ENCODE data around the gene MBOAT7. TPM values are rescaled to one million over a fixed set of nuclear protein-coding genes. Genes with fewer than 3 reads are reported as not detected.

The MBOAT7 gene
- total and polyA plus RNA-seq, 2 of the 4 experiments (the other 2 are of a cell fraction), result 11.3 to 121 TPM

GRCh38 chr19:54207983-54208783 lies 18.8 kb upstream of the MBOAT7 start:
- Histone ChIP-seq H2BK120ac (ENCODE audit: low read depth, low read length) (no peak overlapping the region), H3K27me3 (ENCODE audit: control insufficient read depth, insufficient read depth, low read length) (no peaks in the 10 kb centered on the region), H3K9ac (ENCODE audit: low read depth, low read length) (no peak overlapping the region), H2AFZ (replicated peaks; ENCODE audit: low read length, poor library complexity) (no peak overlapping the region), H2AK9ac (replicated peaks; ENCODE audit: low read depth, low read length, poor library complexity) (no peak overlapping the region), H2AK5ac (ENCODE audit: low read depth, low read length) (no peak overlapping the region), H3K4me2 (ENCODE audit: low read depth, low read length) (no peak overlapping the region; the same call in 1 of the 2 replicates), H2BK15ac (ENCODE audit: low read depth, low read length) (no peak overlapping the region), H3K4ac (ENCODE audit: low read depth, low read length) (no peak overlapping the region), H2BK5ac (ENCODE audit: low read depth, low read length, poor library complexity, severe bottlenecking) (peak overlapping the region; percentile 12), H4K20me1 (ENCODE audit: insufficient read depth, low read length) (peaks cover 81% of the 10 kb centered on the region), H3K9me1 (ENCODE audit: insufficient read depth, low read length) (peaks cover 27% of the 10 kb centered on the region), H4K8ac (ENCODE audit: low read depth in 2 of 2, low read length in 2 of 2) (no peak overlapping the region), H3K9me3 (ENCODE audit: control insufficient read depth, insufficient read depth, low read length) (no peaks in the 10 kb centered on the region), H3K4me1 (ENCODE audit: control insufficient read depth, insufficient read depth, low read length) (peaks cover 31% of the 10 kb centered on the region), H3K23ac (ENCODE audit: low read depth, low read length) (peak overlapping the region; percentile 51; the same call in 1 of the 2 replicates), H4K91ac (ENCODE audit: insufficient read depth, low read depth, low read length) (no peak overlapping the region), H3K36me3 (ENCODE audit: control insufficient read depth, insufficient read depth, low read length) (peaks cover 44% of the 10 kb centered on the region), H4K5ac (ENCODE audit: low read depth, low read length) (no peak overlapping the region), H2BK20ac (ENCODE audit: low read depth, low read length) (no peak overlapping the region), H3K4me3 (ENCODE audit: insufficient read depth, low read depth, low read length) (no peak overlapping the region), H3K14ac (replicated peaks; ENCODE audit: low read depth, low read length) (no peak overlapping the region), H3K18ac (ENCODE audit: low read depth, low read length) (no peak overlapping the region; the same call in 1 of the 2 replicates), H3K79me1 (ENCODE audit: low read depth in 1 of 2, low read length in 2 of 2) (peaks cover 6 to 70% of the 10 kb centered on the region in 2 experiments), H3K56ac (ENCODE audit: extremely low read depth, insufficient read depth, low read length) (no peak overlapping the region), H3K27ac (ENCODE audit: insufficient read depth, low read length) (peak overlapping the region; percentile 48; the same call in 1 of the 2 replicates)
- CTCF ChIA-PET, result no interaction called here
- DNase-seq (peak; percentile 78), ATAC-seq (ENCODE audit: low read depth) (peak; percentile 1; the same call in 1 of the 2 replicates)
- POLR2A ChIA-PET (ENCODE audit: unreplicated experiment), result interaction anchor here (1.5 kb wide), 1 partner anchor 18 kb away, joined by 6 read pairs; the partner anchor contains the start of gene MBOAT7
- WGBS, 2 experiments (ENCODE audit: extremely low coverage in 2 of 2, insufficient read length in 1 of 2), result 72% methylated on average over 8 of the region's 18 CpGs; no CpG with 5 or more reads in 1 of the 2 experiments
- TF ChIP-seq CTCF (conservative IDR thresholded peaks at IDR 0.05; ENCODE audit: low read depth, low read length), result no peak
- TF ChIP-seq RCOR1 (IDR thresholded peaks at IDR 0.05; ENCODE audit: insufficient replicate concordance, low read length), result no peak
- TF ChIP-seq MXI1 (IDR thresholded peaks at IDR 0.05; ENCODE audit: borderline replicate concordance, low read depth, low read length), result 0 out of 2 replicates have a peak, but pooled peaks have one; percentile 21
- no peak for TF ChIP-seq RAD21 (IDR thresholded peaks at IDR 0.05; ENCODE audit: low read length)
- no peak for TF ChIP-seq RFX5 (IDR thresholded peaks at IDR 0.05; ENCODE audit: low read depth, low read length)
- TF ChIP-seq CHD1 (IDR thresholded peaks at IDR 0.05; ENCODE audit: low read depth, low read length), result no peak
- no peak for TF ChIP-seq FOS (IDR thresholded peaks at IDR 0.05; ENCODE audit: low read depth, low read length)
- TF ChIP-seq POLR2A (IDR thresholded peaks at IDR 0.05; ENCODE audit: low read depth, low read length), result peak; percentile 17; the same call in 1 of the 2 replicates
- 0 out of 2 replicates have a peak, but pooled peaks have one; percentile 9 for TF ChIP-seq USF2 (IDR thresholded peaks at IDR 0.05; ENCODE audit: low read depth, low read length)
- peak; percentile 88 for TF ChIP-seq CEBPB (IDR thresholded peaks at IDR 0.05; ENCODE audit: low read depth, low read length)
- TF ChIP-seq BHLHE40 (IDR thresholded peaks at IDR 0.05; ENCODE audit: low read depth, low read length), result no peak
- TF ChIP-seq ELK1 (IDR thresholded peaks at IDR 0.05; ENCODE audit: borderline replicate concordance, low read depth, low read length), result no peak
- dilution Hi-C loops (cut with HindIII; ENCODE audit: low sequenced_read_pairs, unreplicated experiment), result no loop called here
- BruUV-seq (replicated peaks), result no TSS peak
- in situ Hi-C loops (cut with MboI; ENCODE audit: low sequenced_read_pairs), result loop anchor here (10.0 kb wide), 1 partner anchor 247 kb away; no protein-coding TSS in a partner anchor
- intact Hi-C loops (cut with micrococcal nuclease), result no loop called here

Data from IMR-90 (cell line).